Naive B cell (primary cell): ENCODE data around the gene ISCU. TPM values are rescaled to one million over a fixed set of nuclear protein-coding genes. Genes with fewer than 3 reads are reported as not detected.

Source experiments
- ATAC-seq, 2 donors: fragments of 150-1000 bp; cut with Tn5 transposase; 2 replicates each; pipeline ENCODE4 v1.10.0; 2021; ENCODE audit warnings: low read depth in 2 of 2, mild to moderate bottlenecking in 2 of 2, moderate library complexity in 2 of 2
- DNase-seq: peaks from one replicate; pipeline ENCODE4 v3.0.0; 2022
- H3K27ac Mint-ChIP-seq, 6 donors: one replicate each; pipeline ENCODE4 v1.8.0; 2020 to 2022; ENCODE audit warnings: mild to moderate bottlenecking in 6 of 6, mixed read lengths in 6 of 6, moderate library complexity in 5 of 6, inconsistent platforms in 2 of 6
- H3K27me3 Mint-ChIP-seq, 3 donors: one replicate each; pipeline ENCODE4 v1.8.0; 2021 to 2022; ENCODE audit warnings: mixed read lengths in 3 of 3, mild to moderate bottlenecking in 1 of 3
- H3K36me3 Mint-ChIP-seq, 2 donors: one replicate each; pipeline ENCODE4 v1.8.0; 2020 to 2022; ENCODE audit warnings: mixed read lengths in 2 of 2, inconsistent platforms in 1 of 2, mild to moderate bottlenecking in 1 of 2
- H3K4me1 Mint-ChIP-seq, 3 donors: one replicate each; pipeline ENCODE4 v1.8.0; 2020 to 2022; ENCODE audit warnings: mixed read lengths in 3 of 3, inconsistent platforms in 1 of 3, mild to moderate bottlenecking in 1 of 3, moderate library complexity in 1 of 3
- H3K4me3 Mint-ChIP-seq, 8 donors: one replicate each; pipeline ENCODE4 v1.8.0; 2020 to 2022; ENCODE audit warnings: mild to moderate bottlenecking in 8 of 8, mixed read lengths in 8 of 8, moderate library complexity in 8 of 8, inconsistent platforms in 2 of 8
- H3K9me3 Mint-ChIP-seq, 7 donors: one replicate each; pipeline ENCODE4 v1.8.0; 2020 to 2022; ENCODE audit warnings: mixed read lengths in 7 of 7, mild to moderate bottlenecking in 5 of 7, inconsistent platforms in 2 of 7, moderate library complexity in 1 of 7
- polyA plus RNA-seq, 6 donors: library from polyadenylated mRNA; unstranded; fragments of 300-500 nt; fragmentation: Illumina TruSeq; gene quantifications; one replicate each; pipeline ENCODE4 v1.2.3, GENCODE V29; 2021; ENCODE audit warnings: low read depth in 6 of 6

ISCU gene
- polyA plus RNA-seq, 6 donors from 2014 or later: 316 to 418 (median 365) TPM

GRCh38 chr12:108599948-108600701 lies 37.7 kb downstream of the ISCU start:
- no peak for DNase-seq
- Mint-ChIP-seq H3K4me1 (peaks cover 0 to 12% (median 9%) of the 10 kb centered on the region in 3 donors), H3K36me3 (no peaks in the 10 kb centered on the region), H3K4me3 (no peak overlapping the region), H3K27me3 (peaks cover 0 to 22% (median 0%) of the 10 kb centered on the region in 3 donors), H3K9me3 (no peaks in the 10 kb centered on the region), H3K27ac (no peak overlapping the region)
- ATAC-seq: no peak

- ATAC-seq: no peak
- peaks cover 1 to 13% (median 9%) of the 10 kb centered on the region in 3 donors for H3K4me1 Mint-ChIP-seq
- peaks cover 0 to 22% (median 0%) of the 10 kb centered on the region in 3 donors for H3K27me3 Mint-ChIP-seq
- no peak for DNase-seq
- H3K9me3 Mint-ChIP-seq: no peaks in the 10 kb centered on the region
- no peaks in the 10 kb centered on the region for H3K36me3 Mint-ChIP-seq
- no peak overlapping the region for H3K27ac Mint-ChIP-seq
- H3K4me3 Mint-ChIP-seq: no peak overlapping the region
Observed at GRCh38 chr12:108600702-108601007, 38.3 kb downstream of the ISCU start.

GRCh38 chr12:108602209-108602705 lies 39.9 kb downstream of the ISCU start:
- no peaks in the 10 kb centered on the region for H3K36me3 Mint-ChIP-seq
- ATAC-seq (no peak), DNase-seq (no peak)
- no peaks in the 10 kb centered on the region for H3K9me3 Mint-ChIP-seq
- no peak overlapping the region for H3K4me3 Mint-ChIP-seq
- peaks cover 2 to 16% (median 8%) of the 10 kb centered on the region in 3 donors for H3K4me1 Mint-ChIP-seq
- peaks cover 0 to 20% (median 5%) of the 10 kb centered on the region in 3 donors for H3K27me3 Mint-ChIP-seq
- H3K27ac Mint-ChIP-seq: peak overlapping the region in 1 of 6 donors; percentile 65

DNA sequence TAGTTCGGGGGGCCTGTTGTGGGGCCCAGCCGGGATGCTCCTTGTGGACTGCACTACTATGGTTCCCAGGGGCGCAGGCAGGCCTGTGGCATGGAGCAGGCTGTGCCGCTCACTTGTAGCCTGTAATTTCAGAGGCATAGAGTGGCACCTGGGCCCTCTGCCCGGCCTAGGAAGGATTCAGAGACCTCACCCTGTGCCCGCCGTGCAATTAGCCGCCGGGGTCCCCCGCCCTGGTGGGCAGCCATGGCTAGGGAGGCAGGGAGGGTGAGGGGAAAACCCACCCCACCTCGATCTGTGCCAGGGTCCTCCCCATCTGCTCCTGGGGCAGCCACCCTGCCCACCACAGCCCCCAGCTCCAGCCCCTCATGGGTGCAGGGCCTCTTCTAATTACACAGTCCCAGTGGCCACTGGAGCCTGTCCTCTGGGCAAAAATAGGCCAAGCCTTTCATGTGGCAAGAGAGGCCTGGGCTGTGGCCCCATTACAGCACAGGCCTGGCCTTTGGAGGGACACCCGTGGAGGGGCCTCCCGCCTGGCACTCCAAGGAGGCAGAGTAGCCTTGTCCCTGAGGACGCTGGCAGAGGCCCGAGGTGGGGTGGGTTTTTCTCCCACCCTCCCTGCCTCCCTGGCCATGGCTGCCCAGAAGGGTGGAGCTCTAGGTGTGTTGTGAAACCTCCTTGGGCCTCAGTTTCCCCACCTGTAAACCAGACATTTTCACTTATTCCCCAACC lies 40.7 kb downstream of the ISCU start:
- H3K36me3 Mint-ChIP-seq: no peaks in the 10 kb centered on the region
- peaks cover 0 to 11% (median 2%) of the 10 kb centered on the region in 3 donors for H3K4me1 Mint-ChIP-seq
- H3K4me3 Mint-ChIP-seq: no peak overlapping the region
- no peaks in the 10 kb centered on the region for H3K9me3 Mint-ChIP-seq
- H3K27ac Mint-ChIP-seq: peak overlapping the region in 4 of 6 donors; percentile 72 to 95 (median 72)
- no peak for ATAC-seq
- DNase-seq: no peak
- peaks cover 4 to 17% (median 13%) of the 10 kb centered on the region in 3 donors for H3K27me3 Mint-ChIP-seq

- Mint-ChIP-seq H3K9me3 (no peaks in the 10 kb centered on the region), H3K27ac (peak overlapping the region in 4 of 6 donors; percentile 5 to 95 (median 72)), H3K4me1 (peaks cover 0 to 11% (median 2%) of the 10 kb centered on the region in 3 donors), H3K27me3 (peaks cover 4 to 22% (median 19%) of the 10 kb centered on the region in 3 donors), H3K36me3 (no peaks in the 10 kb centered on the region), H3K4me3 (peak overlapping the region in 1 of 8 donors; percentile 80)
- DNase-seq (no peak), ATAC-seq (no peak)
Observed at GRCh38 chr12:108603743-108604142, 41.3 kb downstream of the ISCU start.

- no peaks in the 10 kb centered on the region for H3K36me3 Mint-ChIP-seq
- ATAC-seq (no peak), DNase-seq (no peak)
- H3K27ac Mint-ChIP-seq: peak overlapping the region in 2 of 6 donors; percentile 22 to 72
- peak overlapping the region in 1 of 8 donors; percentile 23 for H3K4me3 Mint-ChIP-seq
- H3K27me3 Mint-ChIP-seq: peaks cover 4 to 20% (median 19%) of the 10 kb centered on the region in 3 donors
- H3K9me3 Mint-ChIP-seq: no peaks in the 10 kb centered on the region
- peaks cover 0 to 11% (median 2%) of the 10 kb centered on the region in 3 donors for H3K4me1 Mint-ChIP-seq
Observed at GRCh38 chr12:108604208-108604941, 42.0 kb downstream of the ISCU start.

DNA sequence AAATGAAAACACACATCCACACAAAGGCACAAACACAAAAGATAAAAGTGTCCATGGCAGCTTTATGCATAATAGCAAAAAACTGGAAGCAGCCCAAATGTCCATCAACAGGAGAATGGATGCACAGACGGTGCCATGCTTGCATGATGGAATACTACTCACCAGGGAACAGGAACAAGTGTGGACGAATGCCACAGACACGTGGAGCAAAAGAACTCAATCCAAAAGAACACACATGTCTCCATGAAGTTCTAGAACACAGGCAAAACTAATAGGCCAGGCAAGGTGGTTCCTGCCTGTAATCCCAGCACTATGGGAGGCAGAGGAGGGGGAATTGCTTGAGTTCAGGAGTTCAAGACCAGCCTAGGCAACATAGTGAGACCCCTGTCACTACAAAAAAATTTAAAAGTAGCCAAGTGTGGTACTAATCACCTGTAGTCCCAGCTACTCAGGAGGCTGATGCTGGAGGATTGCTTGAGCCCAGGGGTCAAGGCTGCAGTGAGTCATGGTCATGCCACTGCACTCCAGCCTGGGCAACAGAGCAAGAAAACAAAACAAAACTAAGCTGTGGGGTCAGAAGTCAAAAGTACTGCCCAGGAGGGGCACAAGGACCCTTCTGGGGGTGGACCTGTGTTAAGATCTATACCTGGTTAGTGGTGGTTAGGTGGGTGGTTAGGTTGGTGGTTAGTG lies 42.7 kb downstream of the ISCU start:
- H3K27ac Mint-ChIP-seq: peak overlapping the region in 4 of 6 donors; percentile 16 to 48 (median 30)

DNA sequence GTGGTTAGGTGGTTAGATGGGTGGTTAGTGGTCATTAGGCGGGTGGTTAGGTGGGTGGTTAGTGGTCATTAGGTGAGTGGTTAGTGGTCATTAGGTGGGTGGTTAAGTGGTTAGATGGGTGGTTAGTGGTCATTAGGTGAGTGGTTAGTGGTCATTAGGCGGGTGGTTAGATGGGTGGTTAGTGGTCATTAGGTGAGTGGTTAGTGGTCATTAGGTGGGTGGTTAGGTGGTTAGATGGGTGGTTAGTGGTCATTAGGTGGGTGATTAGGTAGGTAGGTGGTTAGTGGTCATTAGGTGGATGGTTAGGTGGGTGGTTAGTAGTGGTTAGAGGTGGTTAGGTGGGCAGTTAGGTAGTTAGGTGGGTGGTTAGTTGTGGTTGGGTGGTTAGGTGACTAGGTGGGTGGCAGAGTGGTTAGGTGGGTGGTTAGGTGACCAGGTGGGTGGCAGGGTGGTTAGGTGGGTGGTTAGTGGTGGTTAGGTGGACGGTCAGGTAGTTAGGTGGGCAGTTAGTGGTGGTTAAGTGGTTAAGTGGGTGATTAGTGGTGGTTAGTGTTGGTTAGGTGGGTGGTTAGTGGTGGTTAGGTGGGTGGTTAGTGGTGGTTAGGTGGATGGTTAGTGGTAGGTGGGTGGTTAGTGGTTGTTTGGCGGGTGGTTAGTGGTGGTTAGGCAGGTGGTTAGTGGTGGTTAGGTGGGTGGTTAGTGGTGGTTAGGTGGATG lies 43.5 kb downstream of the ISCU start:
- Mint-ChIP-seq H3K4me3 (no peak overlapping the region), H3K27me3 (peaks cover 4 to 26% (median 19%) of the 10 kb centered on the region in 3 donors), H3K36me3 (no peaks in the 10 kb centered on the region), H3K9me3 (no peaks in the 10 kb centered on the region), H3K4me1 (peaks cover 0 to 11% (median 2%) of the 10 kb centered on the region in 3 donors), H3K27ac (peak overlapping the region in 2 of 6 donors; percentile 13 to 16)
- no peak for ATAC-seq
- DNase-seq: no peak

More for the DNA sequence above, 42.7 kb downstream of the ISCU start:
- DNase-seq (no peak), ATAC-seq (no peak)
- peaks cover 0 to 11% (median 2%) of the 10 kb centered on the region in 3 donors for H3K4me1 Mint-ChIP-seq
- H3K9me3 Mint-ChIP-seq: no peaks in the 10 kb centered on the region
- H3K36me3 Mint-ChIP-seq: no peaks in the 10 kb centered on the region
- peaks cover 4 to 23% (median 19%) of the 10 kb centered on the region in 3 donors for H3K27me3 Mint-ChIP-seq
- no peak overlapping the region for H3K4me3 Mint-ChIP-seq

DNA sequence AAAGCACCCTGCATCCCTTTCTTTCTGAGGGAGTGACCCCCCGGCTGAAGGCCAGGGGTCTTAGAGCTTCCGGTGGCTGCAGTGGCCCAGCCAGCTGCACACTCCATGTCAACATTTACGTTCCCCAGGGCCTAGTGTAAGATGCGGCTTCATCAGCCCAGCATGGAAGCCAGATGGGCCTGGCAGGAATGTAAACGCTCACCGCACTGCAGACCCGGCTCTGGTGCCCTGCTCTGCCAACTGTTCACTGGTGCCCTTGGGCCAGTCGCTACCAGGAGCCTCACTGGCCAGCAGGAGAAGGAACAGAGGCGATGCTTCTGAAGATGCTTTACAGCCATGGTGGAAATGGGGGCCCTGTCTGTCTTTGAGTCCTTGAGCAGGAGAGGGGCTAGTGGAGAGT lies 44.1 kb downstream of the ISCU start:
- Mint-ChIP-seq H3K27me3 (peaks cover 4 to 26% (median 19%) of the 10 kb centered on the region in 3 donors), H3K36me3 (no peaks in the 10 kb centered on the region), H3K4me3 (no peak overlapping the region), H3K9me3 (no peaks in the 10 kb centered on the region), H3K27ac (peak overlapping the region in 1 of 6 donors; percentile 12), H3K4me1 (peaks cover under 1 to 11% (median 2%) of the 10 kb centered on the region in 3 donors)
- no peak for DNase-seq
- no peak for ATAC-seq

DNA sequence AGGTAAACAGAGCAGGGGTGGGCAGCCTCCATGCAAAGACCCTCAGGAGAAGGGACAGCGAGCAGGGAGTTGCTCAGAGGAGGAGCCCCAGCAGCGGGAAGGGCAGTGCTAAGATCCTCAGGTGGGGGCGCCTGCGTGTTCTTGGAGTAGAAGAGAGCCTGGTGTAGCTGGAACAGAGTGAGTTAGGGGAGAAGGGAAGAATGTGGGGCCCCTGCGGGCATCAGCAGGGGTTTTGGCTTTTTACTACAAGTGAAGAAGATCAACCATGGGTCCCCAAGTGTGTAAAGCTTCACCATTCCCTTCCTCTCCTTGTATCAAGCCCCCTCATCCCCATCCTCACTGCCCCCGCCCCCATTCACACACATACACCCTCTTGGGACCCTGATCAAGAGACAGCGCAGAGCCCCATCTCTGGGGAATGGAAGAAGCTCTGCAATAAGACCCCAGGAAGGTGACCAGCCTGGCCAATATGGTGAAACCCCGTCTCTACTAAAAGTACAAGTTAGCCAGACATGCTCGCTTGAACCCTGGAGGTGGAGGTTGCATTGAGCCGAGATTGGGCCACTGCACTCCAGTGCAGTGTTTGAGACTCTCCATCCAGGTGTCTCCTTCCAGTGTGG lies 45.7 kb downstream of the ISCU start:
- no peaks in the 10 kb centered on the region for H3K9me3 Mint-ChIP-seq
- H3K4me1 Mint-ChIP-seq: peaks cover 14 to 20% (median 14%) of the 10 kb centered on the region in 3 donors
- peaks cover 4 to 26% (median 19%) of the 10 kb centered on the region in 3 donors for H3K27me3 Mint-ChIP-seq
- H3K4me3 Mint-ChIP-seq: no peak overlapping the region
- no peak for ATAC-seq
- H3K27ac Mint-ChIP-seq: no peak overlapping the region
- no peak for DNase-seq
- H3K36me3 Mint-ChIP-seq: no peaks in the 10 kb centered on the region

GRCh38 chr12:108608616-108609015 lies 46.2 kb downstream of the ISCU start:
- Mint-ChIP-seq H3K4me3 (no peak overlapping the region), H3K4me1 (peaks cover 19 to 25% (median 19%) of the 10 kb centered on the region in 3 donors), H3K36me3 (no peaks in the 10 kb centered on the region), H3K27ac (peak overlapping the region in 2 of 6 donors; percentile 60 to 66), H3K27me3 (peaks cover 4 to 24% (median 19%) of the 10 kb centered on the region in 3 donors), H3K9me3 (no peaks in the 10 kb centered on the region)
- ATAC-seq: no peak
- DNase-seq: no peak
